Measurements from ENCODE around the gene GIMAP5.

Gene GIMAP5

GRCh38 chr7:150745086-150745485 is 7.9 kb downstream of the GIMAP5 start:
- Histone ChIP-seq H4K20me1 (no peaks in the 10 kb centered on the region), H3K4me1 (no peaks in the 10 kb centered on the region), H3K36me3 (no peaks in the 10 kb centered on the region), H3K9me3 (no peaks in the 10 kb centered on the region), H3K4me2 (no peak overlapping the region), H3K4me3 (no peak overlapping the region), H3K9ac (no peak overlapping the region), H3K27ac (no peak overlapping the region), H3K27me3 (no peaks in the 10 kb centered on the region)
- no peak for TF ChIP-seq Cebpa-rat (IDR thresholded peaks at IDR 0.05)

- H3K27ac ChIP-seq: no peak overlapping the region
- no peak overlapping the region for H3K9ac ChIP-seq
- no peaks in the 10 kb centered on the region for H3K27me3 ChIP-seq
- no peaks in the 10 kb centered on the region for H3K9me3 ChIP-seq
- H3K4me3 ChIP-seq: no peak overlapping the region
- H3K4me1 ChIP-seq: no peaks in the 10 kb centered on the region
- H3K36me3 ChIP-seq: no peaks in the 10 kb centered on the region
- no peaks in the 10 kb centered on the region for H4K20me1 ChIP-seq
- no peak for TF ChIP-seq Cebpa-rat (IDR thresholded peaks at IDR 0.05)
- H3K4me2 ChIP-seq: no peak overlapping the region
Measured at GRCh38 chr7:150745876-150746275, 8.7 kb downstream of the GIMAP5 start.

- Histone ChIP-seq H4K20me1 (no peaks in the 10 kb centered on the region), H3K9me3 (no peaks in the 10 kb centered on the region), H3K27me3 (no peaks in the 10 kb centered on the region), H3K9ac (no peak overlapping the region), H3K27ac (no peak overlapping the region), H3K36me3 (no peaks in the 10 kb centered on the region), H3K4me2 (no peak overlapping the region), H3K4me3 (no peak overlapping the region), H3K4me1 (no peaks in the 10 kb centered on the region)
- no peak for TF ChIP-seq Cebpa-rat (IDR thresholded peaks at IDR 0.05)
Measured at GRCh38 chr7:150746921-150747320, 9.7 kb downstream of the GIMAP5 start.

DNA sequence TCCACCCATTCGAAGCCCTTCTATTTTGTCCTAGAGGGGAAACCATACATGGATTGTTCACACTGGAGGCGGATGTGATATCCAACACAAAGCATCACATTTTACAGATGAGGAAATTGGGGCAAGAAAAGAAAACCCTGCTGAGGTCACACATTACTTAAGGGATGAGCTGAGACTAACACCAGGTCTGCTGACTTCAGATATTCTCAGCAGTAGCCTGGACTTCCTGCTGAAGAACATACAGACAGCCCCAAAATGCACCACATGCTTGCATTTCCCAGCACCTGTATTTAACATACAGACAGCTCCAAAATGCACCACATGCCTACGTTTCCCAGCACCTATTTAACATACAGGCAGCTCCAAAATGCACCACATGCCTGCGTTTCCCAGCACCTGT is 11.2 kb downstream of the GIMAP5 start:
- H4K20me1 ChIP-seq: no peaks in the 10 kb centered on the region
- H3K27me3 ChIP-seq: no peaks in the 10 kb centered on the region
- no peaks in the 10 kb centered on the region for H3K9me3 ChIP-seq
- TF ChIP-seq Cebpa-rat (IDR thresholded peaks at IDR 0.05): no peak
- no peak overlapping the region for H3K27ac ChIP-seq
- H3K4me2 ChIP-seq: no peak overlapping the region
- no peaks in the 10 kb centered on the region for H3K36me3 ChIP-seq
- H3K4me3 ChIP-seq: no peak overlapping the region
- H3K9ac ChIP-seq: no peak overlapping the region
- H3K4me1 ChIP-seq: 0 out of 2 replicates have a peak, but pooled peaks cover 3% of the 10 kb centered on the region

DNA sequence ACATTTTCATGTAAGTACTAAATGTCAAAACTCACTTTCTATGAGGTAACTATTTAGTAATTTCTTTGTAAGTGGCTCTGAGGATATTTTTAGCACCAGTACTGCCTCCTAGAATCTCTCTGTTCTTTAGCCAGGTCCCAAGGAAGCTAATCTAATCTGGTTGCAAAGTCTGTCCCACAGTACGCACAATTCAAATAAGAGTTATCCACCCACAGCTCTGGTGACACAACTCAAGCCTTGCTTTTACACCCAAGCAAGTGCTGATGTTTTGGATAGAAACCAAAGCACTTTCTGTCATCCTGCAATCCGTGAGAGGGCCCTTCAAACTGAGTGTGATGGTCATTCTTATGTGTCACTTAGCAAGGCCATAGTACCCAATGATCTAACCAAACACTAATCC is 14.5 kb downstream of the GIMAP5 start:
- Histone ChIP-seq H3K9ac (no peak overlapping the region), H3K4me2 (no peak overlapping the region), H3K36me3 (no peaks in the 10 kb centered on the region), H4K20me1 (no peaks in the 10 kb centered on the region), H3K9me3 (no peaks in the 10 kb centered on the region), H3K4me3 (no peak overlapping the region), H3K27me3 (no peaks in the 10 kb centered on the region), H3K4me1 (peaks cover 25% of the 10 kb centered on the region), H3K27ac (no peak overlapping the region)
- TF ChIP-seq Cebpa-rat (IDR thresholded peaks at IDR 0.05): no peak

DNA sequence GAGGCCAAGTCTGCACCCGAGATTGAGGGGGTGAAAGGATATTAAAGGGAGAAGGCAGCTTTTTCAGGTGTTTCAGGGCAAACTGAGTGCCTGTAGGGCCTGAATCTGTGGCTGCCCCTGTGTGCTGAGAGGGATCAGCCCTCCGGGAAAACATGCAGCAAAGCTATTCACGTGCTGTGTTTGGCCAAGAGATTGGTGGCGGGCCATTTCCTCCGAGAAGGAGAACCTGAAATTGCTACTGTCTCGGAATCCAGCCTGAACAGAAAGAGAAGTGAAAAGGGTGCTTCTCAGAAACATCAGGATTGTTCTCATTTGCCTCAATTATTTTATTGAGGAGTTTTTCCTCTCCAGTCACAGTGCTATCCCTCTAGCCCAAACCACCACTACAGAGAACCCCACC is 16.0 kb downstream of the GIMAP5 start:
- Histone ChIP-seq H3K4me1 (peaks cover 28% of the 10 kb centered on the region), H4K20me1 (no peaks in the 10 kb centered on the region), H3K9me3 (no peaks in the 10 kb centered on the region), H3K36me3 (no peaks in the 10 kb centered on the region), H3K9ac (no peak overlapping the region), H3K27ac (no peak overlapping the region), H3K4me2 (no peak overlapping the region), H3K4me3 (no peak overlapping the region), H3K27me3 (no peaks in the 10 kb centered on the region)
- no peak for TF ChIP-seq Cebpa-rat (IDR thresholded peaks at IDR 0.05)

- Histone ChIP-seq H3K9me3 (no peaks in the 10 kb centered on the region), H3K36me3 (no peaks in the 10 kb centered on the region), H4K20me1 (no peaks in the 10 kb centered on the region), H3K4me1 (peaks cover 28% of the 10 kb centered on the region), H3K27ac (no peak overlapping the region), H3K4me2 (no peak overlapping the region), H3K4me3 (no peak overlapping the region), H3K27me3 (no peaks in the 10 kb centered on the region), H3K9ac (no peak overlapping the region)
- no peak for TF ChIP-seq Cebpa-rat (IDR thresholded peaks at IDR 0.05)
Measured at GRCh38 chr7:150753826-150754603, 16.8 kb downstream of the GIMAP5 start.

DNA sequence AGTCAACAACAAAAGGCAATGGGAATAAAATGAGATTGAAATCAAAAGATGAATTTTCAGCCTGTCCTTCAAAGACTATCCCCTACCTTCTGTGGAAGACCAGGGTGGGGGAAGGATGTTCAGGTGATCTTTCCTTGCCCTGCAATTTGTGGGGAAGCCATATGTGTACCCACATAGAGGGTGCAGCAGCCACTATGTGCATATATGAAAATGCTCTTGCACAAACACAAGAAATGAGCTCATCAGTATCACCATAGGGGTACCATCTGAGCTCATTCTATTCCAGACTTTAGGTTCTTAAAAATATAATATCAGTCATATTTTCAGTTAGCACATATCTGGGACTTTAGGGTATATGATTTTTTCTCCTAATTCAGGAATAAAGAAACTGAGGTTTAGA is 17.7 kb downstream of the GIMAP5 start:
- no peak overlapping the region for H3K4me3 ChIP-seq
- H3K4me1 ChIP-seq: peaks cover 28% of the 10 kb centered on the region
- TF ChIP-seq Cebpa-rat (IDR thresholded peaks at IDR 0.05): no peak
- H3K9me3 ChIP-seq: no peaks in the 10 kb centered on the region
- H4K20me1 ChIP-seq: no peaks in the 10 kb centered on the region
- no peak overlapping the region for H3K9ac ChIP-seq
- no peaks in the 10 kb centered on the region for H3K36me3 ChIP-seq
- H3K4me2 ChIP-seq: peak overlapping the region; percentile 79
- H3K27ac ChIP-seq: no peak overlapping the region
- no peaks in the 10 kb centered on the region for H3K27me3 ChIP-seq

- H3K4me3 ChIP-seq: no peak overlapping the region
- peak overlapping the region; percentile 79 for H3K4me2 ChIP-seq
- H3K4me1 ChIP-seq: peaks cover 28% of the 10 kb centered on the region
- no peaks in the 10 kb centered on the region for H3K36me3 ChIP-seq
- H3K27ac ChIP-seq: 0 out of 2 replicates have a peak overlapping the region, but pooled peaks have one; percentile 37
- H3K9ac ChIP-seq: peak overlapping the region; percentile 18; the same call in 1 of the 2 replicates
- no peak for TF ChIP-seq Cebpa-rat (IDR thresholded peaks at IDR 0.05)
- H4K20me1 ChIP-seq: no peaks in the 10 kb centered on the region
- H3K27me3 ChIP-seq: no peaks in the 10 kb centered on the region
- H3K9me3 ChIP-seq: no peaks in the 10 kb centered on the region
Measured at GRCh38 chr7:150755473-150756099, 18.4 kb downstream of the GIMAP5 start.

GRCh38 chr7:150756166-150756565 is 18.9 kb downstream of the GIMAP5 start:
- peaks cover 2% of the 10 kb centered on the region; the same call in 1 of the 2 replicates for H3K9me3 ChIP-seq

More at GRCh38 chr7:150756166-150756565, 18.9 kb downstream of the GIMAP5 start:
- TF ChIP-seq Cebpa-rat (IDR thresholded peaks at IDR 0.05): no peak
- no peak overlapping the region for H3K4me3 ChIP-seq
- H3K9ac ChIP-seq: no peak overlapping the region; the same call in 1 of the 2 replicates
- H4K20me1 ChIP-seq: no peaks in the 10 kb centered on the region
- 0 out of 2 replicates have a peak overlapping the region, but pooled peaks have one; percentile 37 for H3K27ac ChIP-seq
- H3K36me3 ChIP-seq: no peaks in the 10 kb centered on the region
- H3K27me3 ChIP-seq: no peaks in the 10 kb centered on the region
- H3K4me1 ChIP-seq: peaks cover 28% of the 10 kb centered on the region
- peak overlapping the region; percentile 79 for H3K4me2 ChIP-seq

Measured in BLaER1 (cell line).